OCI-LY7 (cell line): ENCODE data around the gene RASAL2. TPM values are rescaled to one million over a fixed set of nuclear protein-coding genes. Genes with fewer than 3 reads are reported as not detected.

ENCODE experiments used
- BruUV-seq: library from RNA; stranded (reverse); fragments of 400-500 nt; replicated peaks from 2 replicates; lab custom pipeline; 2021; lab: Mats Ljungman, UMichigan
- CTCF ChIA-PET: fragments of 300-600 bp; sonication (Branson Sonifier 250); formaldehyde crosslinking; loops from one replicate; lab custom pipeline; 2022; ENCODE audit warnings: antibody characterized with exemption; ENCODE audit not compliant: unreplicated experiment; lab: Charles Lee
- POLR2A ChIA-PET: fragments of 300-600 bp; sonication (Branson Sonifier 250); formaldehyde crosslinking; loops from one replicate; lab custom pipeline; 2022; ENCODE audit warnings: antibody characterized with exemption; lab: Charles Lee
- DNase-seq: peaks from one replicate; pipeline ENCODE4 v3.0.0-alpha.2; 2015; ENCODE audit warnings: low spot score
- H2AFZ ChIP-seq: fragments of 200-600 bp; sonication (generic), shearing (Covaris generic); 2 replicates; pipeline ENCODE4 v1.6.1; 2014; ENCODE audit warnings: mild to moderate bottlenecking, antibody characterized with exemption, low read length, moderate library complexity
- H3K27ac ChIP-seq: fragments of 200-600 bp; sonication (generic); 2 replicates; pipeline ENCODE4 v1.5.1; 2014; ENCODE audit warnings: mixed run types, low read depth, mild to moderate bottlenecking, moderate library complexity, low read length, inconsistent platforms; ENCODE audit not compliant: poor library complexity, severe bottlenecking
- H3K36me3 ChIP-seq: fragments of 200-600 bp; sonication (generic); 2 replicates; pipeline ENCODE4 v1.6.1; 2014; ENCODE audit warnings: mild to moderate bottlenecking, antibody characterized with exemption, low read length, moderate library complexity, mixed read lengths; ENCODE audit not compliant: insufficient read depth
- H3K4me1 ChIP-seq: fragments of 200-600 bp; sonication (generic); 2 replicates; pipeline ENCODE4 v1.5.1; 2014; ENCODE audit warnings: mild to moderate bottlenecking, low read length; ENCODE audit not compliant: insufficient read depth, poor library complexity, severe bottlenecking
- H3K4me2 ChIP-seq: fragments of 200-600 bp; sonication (generic); 2 replicates; pipeline ENCODE4 v1.6.1; 2014; ENCODE audit warnings: mild to moderate bottlenecking, low read length
- H3K4me3 ChIP-seq: fragments of 200-600 bp; sonication (generic); 2 replicates; pipeline ENCODE4 v1.5.1; 2014; ENCODE audit warnings: mild to moderate bottlenecking, low read depth, low read length; ENCODE audit not compliant: poor library complexity, severe bottlenecking
- H3K79me2 ChIP-seq: fragments of 200-600 bp; sonication (generic); 2 replicates; pipeline ENCODE4 v1.6.1; 2016; ENCODE audit warnings: low read depth, mild to moderate bottlenecking, low read length, moderate library complexity, mixed read lengths; ENCODE audit not compliant: insufficient read depth
- H3K9me2 ChIP-seq: fragments of 200-600 bp; sonication (generic); 2 replicates; pipeline ENCODE4 v1.6.1; 2016; ENCODE audit warnings: mild to moderate bottlenecking, low read length, mixed read lengths; ENCODE audit not compliant: insufficient read depth
- H3K9me3 ChIP-seq: fragments of 200-600 bp; sonication (generic); 2 replicates; pipeline ENCODE4 v1.6.1; 2014; ENCODE audit warnings: mild to moderate bottlenecking, mixed run types, low read length, mixed read lengths
- H4K20me1 ChIP-seq: fragments of 200-600 bp; sonication (generic); 2 replicates; pipeline ENCODE4 v1.6.1; 2014; ENCODE audit warnings: mild to moderate bottlenecking, antibody characterized with exemption, low read length, moderate library complexity, mixed read lengths; ENCODE audit not compliant: insufficient read depth
- EZH2phosphoT487 ChIP-seq: fragments of 200-600 bp; sonication (generic); IDR thresholded peaks from 2 replicates; pipeline ENCODE4 v1.6.1; 2018; ENCODE audit warnings: low read depth, borderline replicate concordance, mild to moderate bottlenecking, mixed run types, antibody characterized with exemption, low read length, moderate library complexity, mixed read lengths
- intact Hi-C: fragments of 100-400 bp; cut with micrococcal nuclease; formaldehyde crosslinking; loops from one replicate; pipeline ENCODE4 v1.10.0; 2022; ENCODE audit not compliant: unreplicated experiment
- total RNA-seq, 2 experiments: library from RNA; depleted of rRNA in 1 of 2; stranded (reverse); fragments of >200 nt in 1 of 2; shearing (Covaris generic) in 1 of 2; gene quantifications; 2 replicates each; pipeline ENCODE4 v1.2.3, GENCODE V29; 2014 to 2022
- TF ChIP-seq, protein P1 (sequence below): fragments of 200-600 bp; sonication (generic); conservative IDR thresholded peaks from 2 replicates; pipeline ENCODE4 v1.5.1; 2014; ENCODE audit warnings: mild to moderate bottlenecking, antibody characterized with exemption, low read length, moderate library complexity, mixed read lengths

RASAL2 gene
- total RNA-seq, 2 experiments from 2014 or later, result 0.09 to 0.27 TPM

DNA sequence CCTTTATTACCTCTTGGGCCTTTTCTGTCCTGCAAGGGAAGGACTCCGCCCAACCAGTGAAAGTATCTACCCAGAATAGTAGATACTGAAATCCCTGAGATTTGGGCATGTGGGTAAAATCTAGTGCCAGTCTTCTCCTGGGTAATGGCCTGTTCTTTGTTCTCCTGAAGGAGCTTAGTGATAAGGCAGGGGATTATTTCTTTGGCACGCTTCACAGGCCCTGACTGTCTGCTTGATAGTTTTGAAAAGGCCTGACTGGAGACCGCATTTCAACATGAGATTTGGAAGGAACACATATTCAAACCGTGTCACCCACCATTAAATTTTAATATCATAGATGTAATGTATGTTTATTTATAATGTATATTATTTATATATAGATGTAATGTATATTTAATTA, 48.9 kb downstream of the RASAL2 start:
- no peak for DNase-seq
- H3K27ac ChIP-seq, result no peak overlapping the region
- ChIA-PET CTCF (no interaction called here), POLR2A (no interaction called here)
- H4K20me1 ChIP-seq, result no peaks in the 10 kb centered on the region
- H3K36me3 ChIP-seq, result no peaks in the 10 kb centered on the region
- TF ChIP-seq, protein P1, sequence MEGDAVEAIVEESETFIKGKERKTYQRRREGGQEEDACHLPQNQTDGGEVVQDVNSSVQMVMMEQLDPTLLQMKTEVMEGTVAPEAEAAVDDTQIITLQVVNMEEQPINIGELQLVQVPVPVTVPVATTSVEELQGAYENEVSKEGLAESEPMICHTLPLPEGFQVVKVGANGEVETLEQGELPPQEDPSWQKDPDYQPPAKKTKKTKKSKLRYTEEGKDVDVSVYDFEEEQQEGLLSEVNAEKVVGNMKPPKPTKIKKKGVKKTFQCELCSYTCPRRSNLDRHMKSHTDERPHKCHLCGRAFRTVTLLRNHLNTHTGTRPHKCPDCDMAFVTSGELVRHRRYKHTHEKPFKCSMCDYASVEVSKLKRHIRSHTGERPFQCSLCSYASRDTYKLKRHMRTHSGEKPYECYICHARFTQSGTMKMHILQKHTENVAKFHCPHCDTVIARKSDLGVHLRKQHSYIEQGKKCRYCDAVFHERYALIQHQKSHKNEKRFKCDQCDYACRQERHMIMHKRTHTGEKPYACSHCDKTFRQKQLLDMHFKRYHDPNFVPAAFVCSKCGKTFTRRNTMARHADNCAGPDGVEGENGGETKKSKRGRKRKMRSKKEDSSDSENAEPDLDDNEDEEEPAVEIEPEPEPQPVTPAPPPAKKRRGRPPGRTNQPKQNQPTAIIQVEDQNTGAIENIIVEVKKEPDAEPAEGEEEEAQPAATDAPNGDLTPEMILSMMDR, result no peak
- TF ChIP-seq EZH2phosphoT487, result no peak
- intact Hi-C loops, result no loop called here
- no peaks in the 10 kb centered on the region for H3K4me1 ChIP-seq
- H3K79me2 ChIP-seq, result no peaks in the 10 kb centered on the region
- H3K4me2 ChIP-seq, result no peak overlapping the region
- H3K9me3 ChIP-seq, result no peaks in the 10 kb centered on the region
- no peak overlapping the region for H3K4me3 ChIP-seq
- H3K9me2 ChIP-seq, result no peaks in the 10 kb centered on the region
- H2AFZ ChIP-seq, result no peak overlapping the region
- BruUV-seq, result no TSS peak

DNA sequence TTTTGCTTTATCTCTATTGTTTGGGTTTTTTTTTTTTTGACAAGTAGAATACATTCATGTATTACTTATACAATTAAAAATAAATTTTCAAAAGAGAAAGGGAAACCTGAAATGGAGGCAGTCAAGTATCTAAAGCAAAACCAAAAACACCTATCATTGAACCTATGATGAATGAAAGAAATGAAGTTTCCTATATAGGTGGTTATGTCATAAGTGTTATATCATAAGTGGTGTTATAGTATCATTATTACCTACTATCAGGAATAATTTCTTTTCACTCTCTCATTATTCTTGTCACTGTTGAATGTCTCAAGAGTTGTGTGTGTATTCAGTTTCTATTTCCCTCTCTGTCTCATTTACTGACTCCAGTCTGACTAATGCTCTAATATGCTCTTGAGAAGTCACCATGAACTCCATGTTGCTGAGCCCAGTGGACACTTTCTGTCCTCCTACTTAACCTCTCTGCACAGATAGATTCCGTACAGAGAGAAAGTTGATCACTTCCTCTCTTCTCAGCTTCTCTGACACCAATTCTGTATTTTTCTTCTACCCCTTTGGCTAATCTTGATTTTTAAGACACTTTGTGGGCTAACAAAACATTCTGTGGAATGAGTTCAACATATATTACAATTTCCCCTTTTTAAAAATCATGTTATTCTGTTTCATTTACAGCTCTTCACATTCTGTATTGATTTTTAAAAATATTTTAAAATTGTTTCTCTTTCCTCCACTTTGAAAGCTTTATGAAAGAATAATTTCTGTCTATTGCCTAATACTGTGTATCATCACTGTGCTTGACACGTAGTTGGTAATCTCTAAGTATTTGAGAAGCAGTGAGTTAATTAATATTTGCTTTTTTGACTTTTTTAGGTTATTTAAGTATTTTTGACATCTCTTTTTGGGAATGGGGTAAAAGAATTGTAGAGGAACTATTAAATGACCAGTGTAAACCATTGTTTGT, 50.1 kb downstream of the RASAL2 start:
- H3K4me3 ChIP-seq, result no peak overlapping the region
- H2AFZ ChIP-seq, result no peak overlapping the region
- no peaks in the 10 kb centered on the region for H3K9me2 ChIP-seq
- no TSS peak for BruUV-seq
- H3K4me2 ChIP-seq, result no peak overlapping the region
- H4K20me1 ChIP-seq, result no peaks in the 10 kb centered on the region
- ChIA-PET POLR2A (interaction anchor here (0.8 kb wide), 1 partner anchor 19 kb away, joined by 3 read pairs; no protein-coding TSS in a partner anchor), CTCF (no interaction called here)
- TF ChIP-seq EZH2phosphoT487, result no peak
- TF ChIP-seq, protein P1, result no peak
- H3K27ac ChIP-seq, result no peak overlapping the region
- DNase-seq, result no peak
- H3K9me3 ChIP-seq, result no peaks in the 10 kb centered on the region
- no peaks in the 10 kb centered on the region for H3K4me1 ChIP-seq
- H3K36me3 ChIP-seq, result no peaks in the 10 kb centered on the region
- H3K79me2 ChIP-seq, result no peaks in the 10 kb centered on the region
- intact Hi-C loops, result no loop called here

DNA sequence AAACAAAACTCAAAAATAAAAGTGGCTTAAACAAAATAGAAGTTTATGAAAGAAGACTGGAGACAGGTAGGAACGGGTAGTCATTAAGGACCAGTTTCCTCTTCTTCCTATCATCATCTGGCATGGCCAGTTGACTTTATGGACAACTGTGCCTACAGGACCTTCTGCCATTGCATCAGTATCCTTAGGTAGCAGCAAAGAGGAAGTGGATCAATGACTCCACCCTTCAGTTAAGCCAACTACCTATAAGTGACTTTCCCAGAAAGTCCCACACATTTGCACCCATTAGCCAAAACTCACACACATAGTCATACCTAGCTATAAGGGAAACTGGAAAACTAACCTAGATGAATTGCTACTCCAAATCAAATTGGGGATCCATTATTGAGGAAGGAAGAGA, 51.7 kb downstream of the RASAL2 start:
- H3K4me2 ChIP-seq, result no peak overlapping the region
- TF ChIP-seq, protein P1, result no peak
- TF ChIP-seq EZH2phosphoT487, result no peak
- no peak overlapping the region for H3K27ac ChIP-seq
- H3K4me3 ChIP-seq, result no peak overlapping the region
- intact Hi-C loops, result no loop called here
- ChIA-PET POLR2A (interaction anchor here (0.6 kb wide), 1 partner anchor 13 kb away, joined by 5 read pairs; no protein-coding TSS in a partner anchor), CTCF (no interaction called here)
- no peaks in the 10 kb centered on the region for H3K36me3 ChIP-seq
- no peaks in the 10 kb centered on the region for H3K79me2 ChIP-seq
- H2AFZ ChIP-seq, result no peak overlapping the region
- no peaks in the 10 kb centered on the region for H3K9me3 ChIP-seq
- H3K4me1 ChIP-seq, result no peaks in the 10 kb centered on the region
- BruUV-seq, result no TSS peak
- H4K20me1 ChIP-seq, result no peaks in the 10 kb centered on the region
- H3K9me2 ChIP-seq, result no peaks in the 10 kb centered on the region
- no peak for DNase-seq
